KG1 (cell line): ENCODE data around the gene FLNA.
"Not testable (repeated sequence)": the region's sequence is repeated elsewhere in the genome, so short reads cannot be mapped to it uniquely, and the experiment has no call there.

ENCODE experiments used
- DNase-seq: peaks from one replicate; lab custom pipeline; 2025; lab: John Stamatoyannopoulos, UW

The FLNA gene

GRCh38 chrX:154399527-154400368 is 25.3 kb upstream of the FLNA start:
- no peak for DNase-seq

- DNase-seq = peak; percentile 36
Measured at GRCh38 chrX:154398668-154399526, 24.5 kb upstream of the FLNA start.

- DNase-seq = peak; percentile 80
Measured at GRCh38 chrX:154397888-154398667, 23.6 kb upstream of the FLNA start, which contains the start of gene RPL10. Gene RPL10 (plus strand): TSS chrX:154398377. CDS start chrX:154398520, 143 bp downstream.

GRCh38 chrX:154396973-154397887 is 22.8 kb upstream of the FLNA start:
- peak; percentile 18 for DNase-seq

GRCh38 chrX:154396363-154396762 is 21.9 kb upstream of the FLNA start:
- not testable (repeated sequence) for DNase-seq

GRCh38 chrX:154389812-154390747 is 15.6 kb upstream of the FLNA start:
- DNase-seq = not testable (repeated sequence)

GRCh38 chrX:154388649-154389048 is 14.2 kb upstream of the FLNA start:
- not testable (repeated sequence) for DNase-seq

- not testable (repeated sequence) for DNase-seq
Measured at GRCh38 chrX:154388094-154388493, 13.7 kb upstream of the FLNA start.

- no peak for DNase-seq
Measured at GRCh38 chrX:154384284-154384892, 10.0 kb upstream of the FLNA start.

- no peak for DNase-seq
Measured at GRCh38 chrX:154383359-154384283, 9.2 kb upstream of the FLNA start.

GRCh38 chrX:154382483-154383069 is 8.1 kb upstream of the FLNA start:
- DNase-seq = no peak

GRCh38 chrX:154381271-154381670 is 6.8 kb upstream of the FLNA start:
- no peak for DNase-seq

GRCh38 chrX:154380787-154381186 is 6.4 kb upstream of the FLNA start:
- no peak for DNase-seq

GRCh38 chrX:154380153-154380552 is 5.7 kb upstream of the FLNA start:
- DNase-seq = no peak

GRCh38 chrX:154379569-154379951 is 5.1 kb upstream of the FLNA start:
- DNase-seq = no peak

GRCh38 chrX:154378799-154379568 is 4.5 kb upstream of the FLNA start, which contains the start of gene EMD:
Gene EMD (plus strand): TSS chrX:154379295. CDS start chrX:154379485, 190 bp downstream.
- DNase-seq = peak; percentile 97
